DND-41 (cell line): ENCODE measurements around the gene COG2.

Experiments used
- CTCF ChIP-seq: IDR thresholded peaks from 2 replicates; pipeline ENCODE4 v1.5.1; 2012; ENCODE audit warnings: borderline replicate concordance, low read length, moderate library complexity, mild to moderate bottlenecking; ENCODE audit not compliant: poor library complexity, severe bottlenecking; ENCODE audit errors: extremely low read depth
- EZH2 ChIP-seq: IDR thresholded peaks from 3 replicates; pipeline ENCODE4 v1.6.1; 2012; ENCODE audit warnings: borderline replicate concordance, low read depth, mild to moderate bottlenecking, moderate library complexity, low read length, inconsistent platforms; ENCODE audit not compliant: severe bottlenecking

GRCh38 chr1:230684998-230685397 is 42.7 kb downstream of the COG2 start:
- TF ChIP-seq CTCF (no peak), EZH2 (no peak)
